HEK293 (cell line): ENCODE data around the gene IRX4.
A peak's percentile ranks its signal among the peaks of the same experiment; 100 is the strongest.

Experiments
- CTCF ChIA-PET: fragments of 350-600 bp; formaldehyde crosslinking; extraction: SDS; loops from one replicate; lab custom pipeline; 2021; ENCODE audit warnings: antibody characterized with exemption; lab: Yijun Ruan, JAX
- POLR2A ChIA-PET: fragments of 300-600 bp; formaldehyde crosslinking; extraction: SDS; loops from one replicate; lab custom pipeline; 2020; ENCODE audit warnings: antibody characterized with exemption, inconsistent platforms; lab: Yijun Ruan, JAX
- H3K27ac ChIP-seq: fragments of 200-500 bp; sonication (Bioruptor generic); 2 replicates; pipeline ENCODE4 v1.5.1; 2014; ENCODE audit warnings: low read depth, low read length, control low read depth, inconsistent platforms; ENCODE audit errors: extremely low read depth
- H3K36me3 ChIP-seq, 2 experiments: fragments of 200-500 bp in 1 of 2; sonication (Bioruptor generic) in 1 of 2; 1 replicate in 1 of 2; 2 replicates in 1 of 2; pipeline ENCODE4 v1.5.1; 2014 to 2017; ENCODE audit warnings: inconsistent platforms in 2 of 2, low read length in 2 of 2; ENCODE audit not compliant: control insufficient read depth in 2 of 2, insufficient read depth in 1 of 2
- H3K4me1 ChIP-seq: fragments of 200-500 bp; sonication (Bioruptor generic); 2 replicates; pipeline ENCODE4 v1.5.1; 2014; ENCODE audit warnings: mild to moderate bottlenecking, low read length, inconsistent platforms; ENCODE audit not compliant: control insufficient read depth, insufficient read depth
- H3K4me3 ChIP-seq: 2 replicates; pipeline ENCODE4 v1.5.1; 2011; ENCODE audit warnings: low read depth, mild to moderate bottlenecking, control low read depth, low read length, moderate library complexity
- H3K9me3 ChIP-seq: fragments of 200-500 bp; sonication (Bioruptor generic); 2 replicates; pipeline ENCODE4 v1.5.1; 2014; ENCODE audit warnings: low read depth, low read length, inconsistent platforms; ENCODE audit not compliant: control insufficient read depth, insufficient read depth
- BCL11A ChIP-seq: fragments of 450-650 bp; formaldehyde crosslinking; IDR thresholded peaks from 2 replicates; pipeline ENCODE4 v1.5.1; 2016; ENCODE audit warnings: low read depth, missing biosample characterization, missing genetic modification characterization
- GLI2 ChIP-seq: fragments of 450-650 bp; formaldehyde crosslinking; IDR thresholded peaks from 2 replicates; pipeline ENCODE4; 2017; ENCODE audit warnings: missing biosample characterization, missing genetic modification characterization, low read depth, borderline replicate concordance
- GLIS2 ChIP-seq: fragments of 450-650 bp; formaldehyde crosslinking; IDR thresholded peaks from 2 replicates; pipeline ENCODE4 v1.5.1; 2016; ENCODE audit warnings: missing biosample characterization, missing genetic modification characterization
- HOXA7 ChIP-seq: sonication (generic); formaldehyde crosslinking; IDR thresholded peaks from 2 replicates; pipeline ENCODE4 v1.8.1; 2022; ENCODE audit warnings: missing genetic modification reagents, borderline replicate concordance
- KLF1 ChIP-seq: fragments of 450-650 bp; formaldehyde crosslinking; IDR thresholded peaks from 2 replicates; pipeline ENCODE4 v1.5.1; 2016; ENCODE audit warnings: missing biosample characterization, missing genetic modification characterization
- KLF17 ChIP-seq: fragments of 450-650 bp; formaldehyde crosslinking; IDR thresholded peaks from 2 replicates; pipeline ENCODE4 v1.5.1; 2016; ENCODE audit warnings: missing biosample characterization, missing genetic modification characterization
- KLF7 ChIP-seq: fragments of 450-650 bp; formaldehyde crosslinking; IDR thresholded peaks from 2 replicates; pipeline ENCODE4 v1.5.1; 2016; ENCODE audit warnings: missing biosample characterization, missing genetic modification characterization, borderline replicate concordance
- OSR2 ChIP-seq: fragments of 450-650 bp; formaldehyde crosslinking; IDR thresholded peaks from 2 replicates; pipeline ENCODE4 v1.5.1; 2016; ENCODE audit warnings: missing biosample characterization, missing genetic modification characterization
- PRDM1 ChIP-seq: fragments of 450-650 bp; formaldehyde crosslinking; IDR thresholded peaks from 2 replicates; pipeline ENCODE4; 2016; ENCODE audit warnings: missing biosample characterization, missing genetic modification characterization
- RBAK ChIP-seq: fragments of 450-650 bp; formaldehyde crosslinking; IDR thresholded peaks from 2 replicates; pipeline ENCODE4 v1.5.1; 2016; ENCODE audit warnings: missing biosample characterization, missing genetic modification characterization
- SP7 ChIP-seq: fragments of 450-650 bp; formaldehyde crosslinking; IDR thresholded peaks from 2 replicates; pipeline ENCODE4 v1.5.1; 2016; ENCODE audit warnings: missing biosample characterization, missing genetic modification characterization
- YY2 ChIP-seq: fragments of 450-650 bp; formaldehyde crosslinking; IDR thresholded peaks from 2 replicates; pipeline ENCODE4 v1.5.1; 2016; ENCODE audit warnings: missing biosample characterization, missing genetic modification characterization
- ZBTB21 ChIP-seq: fragments of 450-650 bp; formaldehyde crosslinking; IDR thresholded peaks from 2 replicates; pipeline ENCODE4 v1.5.1; 2017; ENCODE audit warnings: missing biosample characterization, missing genetic modification characterization
- ZBTB26 ChIP-seq: fragments of 450-650 bp; formaldehyde crosslinking; optimal IDR thresholded peaks from 2 replicates; pipeline ENCODE3; 2016; ENCODE audit warnings: missing biosample characterization, mild to moderate bottlenecking, missing genetic modification characterization
- ZIC2 ChIP-seq: fragments of 450-650 bp; formaldehyde crosslinking; IDR thresholded peaks from 2 replicates; pipeline ENCODE4 v1.5.1; 2016; ENCODE audit warnings: missing biosample characterization, missing genetic modification characterization
- ZNF140 ChIP-seq: fragments of 450-650 bp; formaldehyde crosslinking; IDR thresholded peaks from 2 replicates; pipeline ENCODE4 v1.5.1; 2016; ENCODE audit warnings: missing biosample characterization, missing genetic modification characterization
- ZNF146 ChIP-seq: fragments of 450-650 bp; formaldehyde crosslinking; IDR thresholded peaks from 2 replicates; pipeline ENCODE4 v1.5.1; 2016; ENCODE audit warnings: missing biosample characterization, missing genetic modification characterization
- ZNF239 ChIP-seq: fragments of 450-650 bp; formaldehyde crosslinking; IDR thresholded peaks from 2 replicates; pipeline ENCODE4 v1.5.1; 2016; ENCODE audit warnings: missing biosample characterization, missing genetic modification characterization
- ZNF416 ChIP-seq: fragments of 450-650 bp; formaldehyde crosslinking; IDR thresholded peaks from 2 replicates; pipeline ENCODE4 v1.5.1; 2016; ENCODE audit warnings: missing biosample characterization, missing genetic modification characterization
- ZNF521 ChIP-seq: fragments of 450-650 bp; formaldehyde crosslinking; IDR thresholded peaks from 2 replicates; pipeline ENCODE4 v1.5.1; 2017; ENCODE audit warnings: missing biosample characterization, mild to moderate bottlenecking, missing genetic modification characterization
- TF ChIP-seq, protein P1 (sequence below): fragments of 450-650 bp; formaldehyde crosslinking; IDR thresholded peaks from 2 replicates; pipeline ENCODE4 v1.5.1; 2016; ENCODE audit warnings: missing biosample characterization, missing genetic modification characterization

IRX4 gene

GRCh38 chr5:1836891-1837880 lies 45.5 kb downstream of the IRX4 start:
- CTCF ChIA-PET: no interaction called here
- POLR2A ChIA-PET: no interaction called here
- TF ChIP-seq GLIS2 (tag by site-specific recombination): 0 out of 2 replicates have a peak, but pooled peaks have one; percentile 10
- TF ChIP-seq ZIC2: peak; percentile 43
- TF ChIP-seq GLI2 (tag by site-specific recombination): no peak
- no peak for TF ChIP-seq YY2 (tag by site-specific recombination)

GRCh38 chr5:1836176-1836890 lies 46.4 kb downstream of the IRX4 start:
- POLR2A ChIA-PET: no interaction called here
- CTCF ChIA-PET: no interaction called here
- H3K27ac ChIP-seq: no peak overlapping the region

More at GRCh38 chr5:1836891-1837880, 45.5 kb downstream of the IRX4 start:
- H3K4me1 ChIP-seq: peaks cover 4% of the 10 kb centered on the region; the same call in 1 of the 2 replicates
- H3K9me3 ChIP-seq: no peaks in the 10 kb centered on the region
- no peak overlapping the region for H3K4me3 ChIP-seq
- H3K27ac ChIP-seq: no peak overlapping the region
- no peaks in the 10 kb centered on the region for H3K36me3 ChIP-seq

More at GRCh38 chr5:1836176-1836890, 46.4 kb downstream of the IRX4 start:
- Histone ChIP-seq H3K36me3 (no peaks in the 10 kb centered on the region), H3K9me3 (no peaks in the 10 kb centered on the region), H3K4me3 (no peak overlapping the region), H3K4me1 (no peaks in the 10 kb centered on the region)
- TF ChIP-seq ZNF146 (no peak), SP7 (tag by site-specific recombination) (no peak), RBAK (tag by site-specific recombination) (no peak), ZBTB21 (tag by site-specific recombination) (no peak), ZNF239 (tag by site-specific recombination) (no peak), KLF1 (tag by site-specific recombination) (no peak), PRDM1 (no peak), HOXA7 (CRISPR knock-in tag) (no peak), ZNF140 (tag by site-specific recombination) (no peak), ZNF521 (tag by site-specific recombination) (no peak), OSR2 (tag by site-specific recombination) (no peak), ZNF416 (tag by site-specific recombination) (no peak), KLF17 (no peak), BCL11A (no peak), KLF7 (tag by site-specific recombination) (no peak), ZBTB26 (tag by site-specific recombination) (no peak)
- TF ChIP-seq, protein P1, sequence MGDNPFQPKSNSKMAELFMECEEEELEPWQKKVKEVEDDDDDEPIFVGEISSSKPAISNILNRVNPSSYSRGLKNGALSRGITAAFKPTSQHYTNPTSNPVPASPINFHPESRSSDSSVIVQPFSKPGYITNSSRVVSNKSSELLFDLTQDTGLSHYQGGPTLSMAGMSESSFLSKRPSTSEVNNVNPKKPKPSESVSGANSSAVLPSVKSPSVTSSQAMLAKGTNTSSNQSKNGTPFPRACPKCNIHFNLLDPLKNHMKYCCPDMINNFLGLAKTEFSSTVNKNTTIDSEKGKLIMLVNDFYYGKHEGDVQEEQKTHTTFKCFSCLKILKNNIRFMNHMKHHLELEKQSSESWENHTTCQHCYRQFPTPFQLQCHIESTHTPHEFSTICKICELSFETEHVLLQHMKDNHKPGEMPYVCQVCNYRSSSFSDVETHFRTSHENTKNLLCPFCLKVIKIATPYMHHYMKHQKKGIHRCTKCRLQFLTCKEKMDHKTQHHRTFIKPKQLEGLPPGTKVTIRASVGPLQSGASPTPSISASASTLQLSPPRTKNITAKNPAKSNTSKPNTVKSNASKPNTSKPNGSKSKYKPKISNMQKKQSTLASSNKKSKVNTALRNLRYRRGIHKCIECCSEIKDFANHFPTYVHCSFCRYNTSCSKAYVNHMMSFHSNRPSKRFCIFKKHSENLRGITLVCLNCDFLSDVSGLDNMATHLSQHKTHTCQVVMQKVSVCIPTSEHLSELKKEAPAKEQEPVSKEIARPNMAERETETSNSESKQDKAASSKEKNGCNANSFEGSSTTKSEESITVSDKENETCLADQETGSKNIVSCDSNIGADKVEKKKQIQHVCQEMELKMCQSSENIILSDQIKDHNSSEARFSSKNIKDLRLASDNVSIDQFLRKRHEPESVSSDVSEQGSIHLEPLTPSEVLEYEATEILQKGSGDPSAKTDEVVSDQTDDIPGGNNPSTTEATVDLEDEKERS (tag by site-specific recombination): no peak
